Endothelial cell of umbilical vein (primary cell): ENCODE results near the gene GUCD1. TPM values are rescaled to one million over a fixed set of nuclear protein-coding genes. Genes with fewer than 3 reads are reported as not detected.

ENCODE experiments used
- BruUV-seq: library from RNA; stranded (reverse); fragments of 400-500 nt; replicated peaks from 2 replicates; lab custom pipeline; 2021; lab: Mats Ljungman, UMichigan
- CTCF ChIA-PET: fragments of 300-600, 350-600 bp; sonication (Branson Sonifier 250); formaldehyde crosslinking; loops from one replicate; lab custom pipeline; 2021; ENCODE audit warnings: antibody characterized with exemption, inconsistent platforms; lab: Charles Lee
- POLR2A ChIA-PET: fragments of 300-600, 350-600 bp; sonication (Branson Sonifier 250); formaldehyde crosslinking; loops from one replicate; lab custom pipeline; 2021; ENCODE audit warnings: antibody characterized with exemption, inconsistent platforms; lab: Charles Lee
- DNase-seq: peaks from one replicate; pipeline ENCODE4 v3.0.0-alpha.2; 2011; ENCODE audit warnings: low read depth, low spot score
- FAIRE-seq: peaks from 2 replicates; lab custom pipeline; 2011; peaks lifted over from hg19 to GRCh38; lab: Jason Lieb, UNC
- H2AFZ ChIP-seq: 2 replicates; pipeline ENCODE4 v1.6.0; 2012; ENCODE audit warnings: low read depth, low read length, control low read depth, inconsistent platforms
- H3K27ac ChIP-seq: 2 replicates; pipeline ENCODE4 v1.5.1; 2011; ENCODE audit warnings: low read depth, mild to moderate bottlenecking, control low read depth, low read length, moderate library complexity; ENCODE audit not compliant: insufficient read depth
- H3K27me3 ChIP-seq, 2 experiments: 2 replicates each; pipeline versions ENCODE4 v1.6.0 to v1.6.1; 2011; ENCODE audit warnings: low read length in 2 of 2, mixed read lengths in 1 of 2; ENCODE audit not compliant: control insufficient read depth in 2 of 2, insufficient read depth in 2 of 2
- H3K36me3 ChIP-seq, 2 experiments: 2 replicates in 1 of 2; 3 replicates in 1 of 2; pipeline ENCODE4 v1.5.1; 2011; ENCODE audit warnings: low read length in 2 of 2, mild to moderate bottlenecking in 1 of 2, moderate library complexity in 1 of 2; ENCODE audit not compliant: control insufficient read depth in 2 of 2, insufficient read depth in 2 of 2; ENCODE audit errors: extremely low read depth in 1 of 2
- H3K4me1 ChIP-seq: 3 replicates; pipeline ENCODE4 v1.5.1; 2011; ENCODE audit warnings: mild to moderate bottlenecking, low read length; ENCODE audit not compliant: control insufficient read depth, insufficient read depth; ENCODE audit errors: extremely low read depth
- H3K4me2 ChIP-seq: 2 replicates; pipeline ENCODE4 v1.6.1; 2011; ENCODE audit warnings: low read length, control low read depth, mixed read lengths; ENCODE audit not compliant: insufficient read depth
- H3K4me3 ChIP-seq, 3 experiments: fragments of 200-600 bp in 1 of 3; sonication (generic), shearing (Covaris generic) in 1 of 3; replicated peaks in 1 of 3; 2 replicates each; pipeline ENCODE4 v1.5.1; 2011 to 2016; ENCODE audit warnings: control low read depth in 3 of 3, low read length in 3 of 3, mild to moderate bottlenecking in 2 of 3, inconsistent platforms in 1 of 3, low read depth in 1 of 3, moderate library complexity in 1 of 3; ENCODE audit not compliant: insufficient read depth in 1 of 3
- H3K79me2 ChIP-seq: 2 replicates; pipeline ENCODE4 v1.6.0; 2012; ENCODE audit warnings: low read length, inconsistent platforms; ENCODE audit not compliant: control insufficient read depth, insufficient read depth
- H3K9ac ChIP-seq: replicated peaks from 2 replicates; pipeline ENCODE3; 2011; ENCODE audit warnings: low read length, control low read depth; ENCODE audit not compliant: insufficient read depth; ENCODE audit errors: extremely low read depth
- H3K9me1 ChIP-seq: replicated peaks from 3 replicates; pipeline ENCODE4 v1.6.0; 2011; ENCODE audit warnings: mild to moderate bottlenecking, low read length; ENCODE audit not compliant: control insufficient read depth, insufficient read depth; ENCODE audit errors: extremely low read depth
- H3K9me3 ChIP-seq: replicated peaks from 2 replicates; pipeline ENCODE4 v1.5.1; 2012; ENCODE audit warnings: low read length, inconsistent platforms; ENCODE audit not compliant: control insufficient read depth, insufficient read depth
- H4K20me1 ChIP-seq: replicated peaks from 2 replicates; pipeline ENCODE3; 2011; ENCODE audit warnings: mild to moderate bottlenecking, low read length; ENCODE audit not compliant: control insufficient read depth, insufficient read depth; ENCODE audit errors: extremely low read depth
- EZH2 ChIP-seq: IDR thresholded peaks from 2 replicates; pipeline ENCODE4 v1.6.1; 2012; ENCODE audit warnings: borderline replicate concordance, low read depth, mild to moderate bottlenecking, moderate library complexity, low read length, inconsistent platforms; ENCODE audit not compliant: severe bottlenecking
- FOS ChIP-seq: IDR thresholded peaks from 2 replicates; pipeline ENCODE4 v1.6.1; 2011; ENCODE audit warnings: mild to moderate bottlenecking, low read length, moderate library complexity, borderline replicate concordance; ENCODE audit not compliant: insufficient read depth
- MYC ChIP-seq: IDR thresholded peaks from one replicate; pipeline ENCODE4 v1.6.1; 2011; ENCODE audit warnings: mild to moderate bottlenecking, low read depth, low read length
- POLR2AphosphoS5 ChIP-seq: IDR thresholded peaks from 2 replicates; pipeline ENCODE4 v1.6.1; 2012; ENCODE audit warnings: low read depth, mild to moderate bottlenecking, control low read depth, low read length, moderate library complexity; ENCODE audit not compliant: insufficient read depth
- dilution Hi-C: fragments of 300-500 bp; cut with MboI; formaldehyde crosslinking; loops from one replicate; pipeline ENCODE4 v1.15.0; 2019; ENCODE audit warnings: low sequenced_read_pairs; ENCODE audit not compliant: extremely low pct_ligation_motif_present
- intact Hi-C: fragments of 100-400 bp; cut with micrococcal nuclease; formaldehyde crosslinking; loops from one replicate; pipeline ENCODE4 v1.10.0; 2022
- polyA plus RNA-seq, 4 experiments: library from polyadenylated mRNA; depleted of rRNA in 3 of 4; stranded (reverse) in 3 of 4; unstranded in 1 of 4; fragments of >200 nt; gene quantifications; 2 replicates each; pipeline versions ENCODE4 v1.2.1 to v1.2.3, GENCODE V29; 2011 to 2012; ENCODE audit warnings: missing spikeins in 1 of 4
- total RNA-seq: library from RNA; stranded (reverse); gene quantifications from 2 replicates; pipeline ENCODE4 v1.2.3, GENCODE V29; 2021
- TF ChIP-seq, protein P1 (sequence below), 2 donors: IDR thresholded peaks; 1 replicate in 1 of 2; 2 replicates in 1 of 2; pipeline ENCODE4 v1.5.1; 2011; ENCODE audit warnings: low read length in 2 of 2, mild to moderate bottlenecking in 2 of 2, moderate library complexity in 2 of 2, control low read depth in 1 of 2, inconsistent platforms in 1 of 2, low read depth in 1 of 2; ENCODE audit not compliant: insufficient read depth in 1 of 2; ENCODE audit errors: extremely low read depth in 1 of 2
- TF ChIP-seq, protein P2 (sequence below): IDR thresholded peaks from 2 replicates; pipeline ENCODE4 v1.6.1; 2011; ENCODE audit not compliant: insufficient read depth, insufficient read length

The GUCD1 gene
- total and polyA plus RNA-seq, 2 donors (not counting 3 experiments of a cell fraction or from before 2014, with no cell fraction given): 116 to 138 TPM

- H3K27ac ChIP-seq: peak within 1 kb of the TSS; percentile 96
- TF ChIP-seq EZH2 (no peak), MYC (peak; percentile 53), FOS (no peak), POLR2AphosphoS5 (peak; percentile 81)
- TF ChIP-seq, protein P1, sequence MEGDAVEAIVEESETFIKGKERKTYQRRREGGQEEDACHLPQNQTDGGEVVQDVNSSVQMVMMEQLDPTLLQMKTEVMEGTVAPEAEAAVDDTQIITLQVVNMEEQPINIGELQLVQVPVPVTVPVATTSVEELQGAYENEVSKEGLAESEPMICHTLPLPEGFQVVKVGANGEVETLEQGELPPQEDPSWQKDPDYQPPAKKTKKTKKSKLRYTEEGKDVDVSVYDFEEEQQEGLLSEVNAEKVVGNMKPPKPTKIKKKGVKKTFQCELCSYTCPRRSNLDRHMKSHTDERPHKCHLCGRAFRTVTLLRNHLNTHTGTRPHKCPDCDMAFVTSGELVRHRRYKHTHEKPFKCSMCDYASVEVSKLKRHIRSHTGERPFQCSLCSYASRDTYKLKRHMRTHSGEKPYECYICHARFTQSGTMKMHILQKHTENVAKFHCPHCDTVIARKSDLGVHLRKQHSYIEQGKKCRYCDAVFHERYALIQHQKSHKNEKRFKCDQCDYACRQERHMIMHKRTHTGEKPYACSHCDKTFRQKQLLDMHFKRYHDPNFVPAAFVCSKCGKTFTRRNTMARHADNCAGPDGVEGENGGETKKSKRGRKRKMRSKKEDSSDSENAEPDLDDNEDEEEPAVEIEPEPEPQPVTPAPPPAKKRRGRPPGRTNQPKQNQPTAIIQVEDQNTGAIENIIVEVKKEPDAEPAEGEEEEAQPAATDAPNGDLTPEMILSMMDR (IDR thresholded peaks at IDR 0.05; ENCODE audit: extremely low read depth in 1 of 2, insufficient read depth in 1 of 2, low read depth in 1 of 2, low read length in 2 of 2): peak in 1 of 2 donors; percentile 25
- TF ChIP-seq, protein P2, sequence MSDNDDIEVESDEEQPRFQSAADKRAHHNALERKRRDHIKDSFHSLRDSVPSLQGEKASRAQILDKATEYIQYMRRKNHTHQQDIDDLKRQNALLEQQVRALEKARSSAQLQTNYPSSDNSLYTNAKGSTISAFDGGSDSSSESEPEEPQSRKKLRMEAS: peak; percentile 20
- BruUV-seq: no TSS peak
- H2AFZ ChIP-seq: peak within 1 kb of the TSS; percentile 93
- H3K9ac ChIP-seq: peak within 1 kb of the TSS; percentile 97
- H3K27me3 ChIP-seq: no peaks in the 10 kb centered on the region
- CTCF ChIA-PET: interaction anchor here (0.6 to 1.0 kb wide), 2 partner anchors 380 to 690 kb away, joined by 3 read pairs; no protein-coding TSS in a partner anchor
- dilution Hi-C loops: no loop called here
- H3K9me3 ChIP-seq: no peaks in the 10 kb centered on the region
- DNase-seq: peak; percentile 99
- H3K4me1 ChIP-seq: peaks cover 24% of the 10 kb centered on the region
- H3K79me2 ChIP-seq: peaks cover 79% of the 10 kb centered on the region
- peak within 1 kb of the TSS; percentile 99 for H3K4me2 ChIP-seq
- H4K20me1 ChIP-seq: no peaks in the 10 kb centered on the region
- intact Hi-C loops: no loop called here
- FAIRE-seq: peak; percentile 93
- peaks cover 8 to 20% of the 10 kb centered on the region in 2 experiments for H3K36me3 ChIP-seq
- peak within 1 kb of the TSS; percentile 71 to 90 (median 87) for H3K4me3 ChIP-seq
- no peaks in the 10 kb centered on the region for H3K9me1 ChIP-seq
- POLR2A ChIA-PET: interaction anchor here (0.7 kb wide), 1 partner anchor 11 kb away, joined by 7 read pairs; no protein-coding TSS in a partner anchor
Measured at GRCh38 chr22:24555165-24556039, 464 bp upstream of the GUCD1 start, which contains the start of gene SNRPD3. TSS of gene SNRPD3 (plus strand) at chr22:24555999. CDS start at chr22:24557675, 1,676 bp downstream.
